K562 (cell line): ENCODE data around the gene SERPINA12. TPM values are rescaled to one million over a fixed set of nuclear protein-coding genes. Genes with fewer than 3 reads are reported as not detected.

Source experiments
- ATAC-seq: fragments of 200-7000 bp; cut with Tn5 transposase; 3 replicates; pipeline ENCODE4 v1.9.1; 2020; ENCODE audit warnings: moderate library complexity
- BruUV-seq: library from RNA; stranded (reverse); fragments of 400-500 nt; replicated peaks from 2 replicates; lab custom pipeline; 2021; lab: Mats Ljungman, UMichigan
- CTCF ChIA-PET: fragments of 300-600 bp; formaldehyde crosslinking; extraction: SDS; loops from one replicate; lab custom pipeline; 2021; ENCODE audit warnings: low intra/inter-chr PET ratio; lab: Yijun Ruan, JAX
- POLR2A ChIA-PET: fragments of 300-600, 350-650 bp; sonication (Branson Sonifier 250); formaldehyde crosslinking; extraction: SDS; loops from one replicate; lab custom pipeline; 2021; ENCODE audit warnings: antibody characterized with exemption, inconsistent platforms; lab: Yijun Ruan, JAX
- DNase-seq, 4 experiments: peaks; one replicate each; pipeline versions ENCODE4 v3.0.0 to v3.0.0-alpha.2; 2011 to 2018; ENCODE audit warnings: low spot score in 3 of 4, mixed read lengths in 3 of 4; ENCODE audit errors: extremely low read depth in 1 of 4
- FAIRE-seq: peaks from 2 replicates; lab custom pipeline; 2011; peaks lifted over from hg19 to GRCh38; lab: Jason Lieb, UNC
- H2AFZ ChIP-seq: 2 replicates; pipeline ENCODE4 v1.6.0; 2011; ENCODE audit warnings: low read depth, low read length, control low read depth, inconsistent platforms
- H3K27ac ChIP-seq: fragments of 200-600 bp; 3 replicates; pipeline ENCODE4 v1.8.0; 2011; ENCODE audit warnings: low read depth, mild to moderate bottlenecking, control low read depth, inconsistent platforms, low read length, moderate library complexity, mixed read lengths; ENCODE audit errors: extremely low read depth
- H3K27me3 ChIP-seq, 2 experiments: fragments of 300-600 bp in 1 of 2; 2 replicates in 1 of 2; 3 replicates in 1 of 2; pipeline versions ENCODE4 v1.6.0 to v1.8.0; 2011; ENCODE audit warnings: inconsistent platforms in 2 of 2, low read length in 2 of 2, mild to moderate bottlenecking in 1 of 2, mixed read lengths in 1 of 2, moderate library complexity in 1 of 2; ENCODE audit not compliant: control insufficient read depth in 2 of 2, insufficient read depth in 2 of 2
- H3K36me3 ChIP-seq: fragments of 300-600 bp; 3 replicates; pipeline ENCODE4 v1.8.0; 2011; ENCODE audit warnings: mild to moderate bottlenecking, low read length, inconsistent platforms; ENCODE audit not compliant: control insufficient read depth, insufficient read depth
- H3K4me1 ChIP-seq, 2 experiments: fragments of 200-600 bp in 1 of 2; replicated peaks in 1 of 2; 2 replicates in 1 of 2; 3 replicates in 1 of 2; pipeline versions ENCODE4 v1.5.1 to v1.8.0; 2011; ENCODE audit warnings: inconsistent platforms in 2 of 2, low read length in 2 of 2, mild to moderate bottlenecking in 1 of 2, mixed read lengths in 1 of 2, moderate library complexity in 1 of 2; ENCODE audit not compliant: control insufficient read depth in 2 of 2, insufficient read depth in 2 of 2
- H3K4me2 ChIP-seq: 2 replicates; pipeline ENCODE4 v1.6.1; 2011; ENCODE audit warnings: low read length, control low read depth, inconsistent platforms, mixed read lengths; ENCODE audit not compliant: insufficient read depth
- H3K4me3 ChIP-seq: fragments of 200-600 bp; sonication (generic), shearing (Covaris generic); 2 replicates; pipeline ENCODE4 v1.5.1; 2016; ENCODE audit warnings: control low read depth, inconsistent platforms
- H3K79me2 ChIP-seq: fragments of 200-600 bp; 3 replicates; pipeline ENCODE4 v1.8.0; 2011; ENCODE audit warnings: low read length, inconsistent platforms; ENCODE audit not compliant: control insufficient read depth, insufficient read depth
- H3K9ac ChIP-seq, 2 experiments: 2 replicates each; pipeline versions ENCODE4 v1.6.0 to v1.6.1; 2011; ENCODE audit warnings: low read depth in 2 of 2, low read length in 2 of 2, control low read depth in 1 of 2, inconsistent platforms in 1 of 2, mild to moderate bottlenecking in 1 of 2, mixed read lengths in 1 of 2; ENCODE audit not compliant: insufficient read depth in 1 of 2
- H3K9me1 ChIP-seq: one replicate; pipeline ENCODE4 v1.6.0; 2011; ENCODE audit warnings: inconsistent platforms, mild to moderate bottlenecking, low read length, moderate library complexity; ENCODE audit not compliant: control insufficient read depth, insufficient read depth
- H3K9me3 ChIP-seq: replicated peaks from 2 replicates; pipeline ENCODE4 v1.5.1; 2011; ENCODE audit warnings: low read depth, low read length, inconsistent platforms; ENCODE audit not compliant: control insufficient read depth, insufficient read depth
- H4K20me1 ChIP-seq: replicated peaks from 2 replicates; pipeline ENCODE4 v1.6.1; 2011; ENCODE audit warnings: low read length, inconsistent platforms, mixed read lengths; ENCODE audit not compliant: control insufficient read depth, insufficient read depth
- CHD4 ChIP-seq: fragments of 200-600 bp; sonication (generic); IDR thresholded peaks from 3 replicates; pipeline ENCODE4 v1.6.1; 2012; ENCODE audit warnings: low read depth, mild to moderate bottlenecking, mixed read lengths, low read length, inconsistent platforms; ENCODE audit not compliant: insufficient read depth, insufficient replicate concordance, poor library complexity, severe bottlenecking
- DNMT1 ChIP-seq: fragments of 450-650 bp; IDR thresholded peaks from 2 replicates; pipeline ENCODE4 v1.6.1; 2016; ENCODE audit warnings: antibody characterized with exemption, mild to moderate bottlenecking
- E4F1 ChIP-seq: fragments of 250-450 bp; sonication (Bioruptor Pico); IDR thresholded peaks from 2 replicates; pipeline ENCODE4 v1.5.0; 2021; ENCODE audit warnings: mild to moderate bottlenecking, borderline replicate concordance
- ETV6 ChIP-seq, 3 experiments: fragments of 150-350 bp in 1 of 3; sonication (generic) in 1 of 3; formaldehyde crosslinking in 1 of 3; IDR thresholded peaks; 2 replicates each; pipeline versions ENCODE4 v1.6.1 to v1.8.0; 2014 to 2022; ENCODE audit warnings: borderline replicate concordance in 2 of 3, low read depth in 2 of 3, antibody characterized with exemption in 1 of 3, low read length in 1 of 3, mild to moderate bottlenecking in 1 of 3, missing genetic modification reagents in 1 of 3
- KLF1 ChIP-seq: fragments of 450-650 bp; IDR thresholded peaks from 2 replicates; pipeline ENCODE4 v1.6.1; 2016; ENCODE audit warnings: missing genetic modification characterization, missing compliant biosample characterization
- MCM3 ChIP-seq: fragments of 450-650 bp; IDR thresholded peaks from 2 replicates; pipeline ENCODE4 v1.6.1; 2016
- NFATC3 ChIP-seq: fragments of 450-650 bp; IDR thresholded peaks from 2 replicates; pipeline ENCODE4 v1.6.1; 2017; ENCODE audit warnings: mild to moderate bottlenecking
- NONO ChIP-seq, 2 experiments: fragments of 200-400 bp in 1 of 2; fragments of 450-650 bp in 1 of 2; formaldehyde crosslinking in 1 of 2; IDR thresholded peaks; 2 replicates each; pipeline ENCODE4 v1.6.1; 2017; ENCODE audit warnings: low read depth in 2 of 2, mild to moderate bottlenecking in 2 of 2, moderate library complexity in 2 of 2, low read length in 1 of 2
- TAL1 ChIP-seq: fragments of 450-650 bp; IDR thresholded peaks from 2 replicates; pipeline ENCODE4 v1.6.1; 2016; ENCODE audit warnings: mild to moderate bottlenecking
- ZBTB7A ChIP-seq: IDR thresholded peaks from 2 replicates; pipeline ENCODE4 v1.6.1; 2011; ENCODE audit warnings: low read depth, mild to moderate bottlenecking, low read length, moderate library complexity, borderline replicate concordance; ENCODE audit not compliant: control insufficient read depth
- ZNF431 ChIP-seq: sonication (generic); formaldehyde crosslinking; IDR thresholded peaks from 2 replicates; pipeline ENCODE4 v1.8.0; 2022; ENCODE audit warnings: mild to moderate bottlenecking, missing genetic modification reagents
- ZNF668 ChIP-seq: fragments of 250-450 bp; sonication (Bioruptor Pico); IDR thresholded peaks from 2 replicates; pipeline ENCODE4 v1.8.0; 2022; ENCODE audit warnings: mild to moderate bottlenecking, inconsistent platforms
- ZNF717 ChIP-seq: fragments of 250-450 bp; sonication (Bioruptor Pico); IDR thresholded peaks from 2 replicates; pipeline ENCODE4 v1.5.0; 2021
- WGBS: fragments of 100-300 bp; shearing (Covaris generic); methylation state at CpG from one replicate; pipeline ENCODE4 v1.1.6; 2016; ENCODE audit warnings: low coverage, mixed read lengths; ENCODE audit not compliant: insufficient coverage; ENCODE audit errors: missing lambda C conversion rate; 5-methylcytosine and 5-hydroxymethylcytosine counted together
- in situ Hi-C: fragments of 300-500 bp; cut with MboI; formaldehyde crosslinking; loops from 4 replicates; pipeline ENCODE4 v1.15.0; 2018; ENCODE audit warnings: inconsistent platforms, mixed read lengths
- intact Hi-C: fragments of 100-400 bp; cut with micrococcal nuclease; formaldehyde crosslinking; loops from 2 replicates; pipeline ENCODE4 v1.14.2; 2022
- polyA plus RNA-seq, 8 experiments: library from polyadenylated mRNA; depleted of rRNA in 4 of 8; stranded (reverse) in 5 of 8; unstranded in 3 of 8; fragments of >200 nt; fragmentation: Nextera tagmentation in 2 of 8; fragmentation: Illumina TruSeq in 1 of 8; extraction: Ambion mirVana in 2 of 8; extraction: Trizol in 1 of 8; gene quantifications; 2 replicates each; pipeline versions ENCODE4 v1.2.1 to v1.2.3, GENCODE V29; 2011 to 2014; ENCODE audit warnings: inconsistent platforms in 1 of 8, missing spikeins in 1 of 8
- total RNA-seq, 7 experiments: library from RNA; depleted of rRNA in 6 of 7; stranded (reverse); fragments of >200 nt in 6 of 7; fragmentation: Illumina TruSeq in 2 of 7; extraction: Trizol in 2 of 7; gene quantifications; 2 replicates each; pipeline versions ENCODE4 v1.2.1 to v1.2.3, GENCODE V29; 2011 to 2021; ENCODE audit warnings: low replicate concordance in 1 of 7
- TF ChIP-seq, protein P1 (sequence below): fragments of 450-650 bp; IDR thresholded peaks from 2 replicates; pipeline ENCODE4 v1.6.1; 2016
- TF ChIP-seq, protein P2 (sequence below): fragments of 250-450 bp; sonication (Bioruptor Pico); IDR thresholded peaks from 2 replicates; pipeline ENCODE4 v1.4.0; 2020; ENCODE audit warnings: mild to moderate bottlenecking, moderate library complexity

The SERPINA12 gene
- total and polyA plus RNA-seq, 9 of the 15 experiments (the other 6 are each of a cell fraction or from before 2014, with no cell fraction given): not detected

GRCh38 chr14:94486883-94487282 lies 22.4 kb downstream of the SERPINA12 start:
- Histone ChIP-seq H3K36me3 (no peaks in the 10 kb centered on the region), H3K27ac (no peak overlapping the region), H3K4me2 (no peak overlapping the region), H3K9me1 (no peaks in the 10 kb centered on the region), H3K4me1 (no peaks in the 10 kb centered on the region), H2AFZ (no peak overlapping the region), H3K9me3 (no peaks in the 10 kb centered on the region), H3K27me3 (peaks cover 0 to 8% of the 10 kb centered on the region in 2 experiments; a peak in 1 of 5 replicates), H3K9ac (no peak overlapping the region), H4K20me1 (no peaks in the 10 kb centered on the region), H3K79me2 (no peaks in the 10 kb centered on the region), H3K4me3 (no peak overlapping the region)
- FAIRE-seq (no peak), ATAC-seq (no peak), DNase-seq (no peak)
- BruUV-seq: no TSS peak
- CTCF ChIA-PET: no interaction called here
- in situ Hi-C loops (no loop called here), intact Hi-C loops (loop anchor here (2.0 kb wide), 1 partner anchor 64 kb away; no protein-coding TSS in a partner anchor)
- POLR2A ChIA-PET: interaction anchor here (0.6 kb wide), 1 partner anchor 26 kb away, joined by 4 read pairs; no protein-coding TSS in a partner anchor
- WGBS: 0% methylated on average over 2 of the region's 5 CpGs
- TF ChIP-seq KLF1 (tag): no peak
- TF ChIP-seq E4F1 (CRISPR knock-in tag): no peak
- no peak for TF ChIP-seq MCM3
- no peak for TF ChIP-seq ETV6 (IDR thresholded peaks at IDR 0.05; ENCODE audit: borderline replicate concordance in 1 of 2, low read depth in 2 of 2, low read length in 1 of 2)
- no peak for TF ChIP-seq ETV6 (CRISPR knock-in tag; IDR thresholded peaks at IDR 0.05; ENCODE audit: borderline replicate concordance)
- TF ChIP-seq ZNF717 (CRISPR knock-in tag): no peak
- TF ChIP-seq NONO (IDR thresholded peaks at IDR 0.05; ENCODE audit: low read depth in 2 of 2, low read length in 1 of 2): no peak
- TF ChIP-seq TAL1: no peak
- TF ChIP-seq ZNF431 (CRISPR knock-in tag): no peak
- no peak for TF ChIP-seq NFATC3
- TF ChIP-seq, protein P1, sequence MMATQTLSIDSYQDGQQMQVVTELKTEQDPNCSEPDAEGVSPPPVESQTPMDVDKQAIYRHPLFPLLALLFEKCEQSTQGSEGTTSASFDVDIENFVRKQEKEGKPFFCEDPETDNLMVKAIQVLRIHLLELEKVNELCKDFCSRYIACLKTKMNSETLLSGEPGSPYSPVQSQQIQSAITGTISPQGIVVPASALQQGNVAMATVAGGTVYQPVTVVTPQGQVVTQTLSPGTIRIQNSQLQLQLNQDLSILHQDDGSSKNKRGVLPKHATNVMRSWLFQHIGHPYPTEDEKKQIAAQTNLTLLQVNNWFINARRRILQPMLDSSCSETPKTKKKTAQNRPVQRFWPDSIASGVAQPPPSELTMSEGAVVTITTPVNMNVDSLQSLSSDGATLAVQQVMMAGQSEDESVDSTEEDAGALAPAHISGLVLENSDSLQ: no peak
- no peak for TF ChIP-seq ZNF668 (CRISPR knock-in tag)
- no peak for TF ChIP-seq DNMT1
- TF ChIP-seq, protein P2, sequence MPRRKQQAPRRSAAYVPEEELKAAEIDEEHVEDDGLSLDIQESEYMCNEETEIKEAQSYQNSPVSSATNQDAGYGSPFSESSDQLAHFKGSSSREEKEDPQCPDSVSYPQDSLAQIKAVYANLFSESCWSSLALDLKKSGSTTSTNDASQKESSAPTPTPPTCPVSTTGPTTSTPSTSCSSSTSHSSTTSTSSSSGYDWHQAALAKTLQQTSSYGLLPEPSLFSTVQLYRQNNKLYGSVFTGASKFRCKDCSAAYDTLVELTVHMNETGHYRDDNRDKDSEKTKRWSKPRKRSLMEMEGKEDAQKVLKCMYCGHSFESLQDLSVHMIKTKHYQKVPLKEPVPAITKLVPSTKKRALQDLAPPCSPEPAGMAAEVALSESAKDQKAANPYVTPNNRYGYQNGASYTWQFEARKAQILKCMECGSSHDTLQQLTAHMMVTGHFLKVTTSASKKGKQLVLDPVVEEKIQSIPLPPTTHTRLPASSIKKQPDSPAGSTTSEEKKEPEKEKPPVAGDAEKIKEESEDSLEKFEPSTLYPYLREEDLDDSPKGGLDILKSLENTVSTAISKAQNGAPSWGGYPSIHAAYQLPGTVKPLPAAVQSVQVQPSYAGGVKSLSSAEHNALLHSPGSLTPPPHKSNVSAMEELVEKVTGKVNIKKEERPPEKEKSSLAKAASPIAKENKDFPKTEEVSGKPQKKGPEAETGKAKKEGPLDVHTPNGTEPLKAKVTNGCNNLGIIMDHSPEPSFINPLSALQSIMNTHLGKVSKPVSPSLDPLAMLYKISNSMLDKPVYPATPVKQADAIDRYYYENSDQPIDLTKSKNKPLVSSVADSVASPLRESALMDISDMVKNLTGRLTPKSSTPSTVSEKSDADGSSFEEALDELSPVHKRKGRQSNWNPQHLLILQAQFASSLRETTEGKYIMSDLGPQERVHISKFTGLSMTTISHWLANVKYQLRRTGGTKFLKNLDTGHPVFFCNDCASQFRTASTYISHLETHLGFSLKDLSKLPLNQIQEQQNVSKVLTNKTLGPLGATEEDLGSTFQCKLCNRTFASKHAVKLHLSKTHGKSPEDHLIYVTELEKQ (CRISPR knock-in tag): no peak
- no peak for TF ChIP-seq CHD4
- TF ChIP-seq ZBTB7A: no peak
